GM23338 (cell line): ENCODE results near the gene RGL1. TPM values are rescaled to one million over a fixed set of nuclear protein-coding genes. Genes with fewer than 3 reads are reported as not detected.

Source experiments
- ATAC-seq: fragments of 200-7000 bp; cut with Tn5 transposase; 3 replicates; pipeline ENCODE4 v1.9.1; 2020
- DNase-seq: peaks from one replicate; pipeline ENCODE4 v3.0.0-alpha.2; 2015; ENCODE audit warnings: low spot score
- H2AFZ ChIP-seq: fragments of 200-600 bp; sonication (generic); 2 replicates; pipeline ENCODE4 v1.8.0; 2016; ENCODE audit warnings: antibody characterized with exemption, mild to moderate bottlenecking, moderate library complexity
- H3F3A ChIP-seq: fragments of 200-600 bp; sonication (generic); replicated peaks from 2 replicates; pipeline ENCODE4 v1.8.0; 2017; ENCODE audit warnings: antibody characterized with exemption, mixed run types, low read depth
- H3K27ac ChIP-seq: fragments of 200-600 bp; sonication (generic); 2 replicates; pipeline ENCODE4 v1.6.1; 2016; ENCODE audit warnings: low read depth
- H3K27me3 ChIP-seq: fragments of 200-600 bp; sonication (generic); 2 replicates; pipeline ENCODE4 v1.8.0; 2016; ENCODE audit warnings: mild to moderate bottlenecking, mixed run types, moderate library complexity; ENCODE audit not compliant: insufficient read depth
- H3K36me3 ChIP-seq: fragments of 200-600 bp; sonication (generic); 2 replicates; pipeline ENCODE4 v1.8.0; 2016; ENCODE audit warnings: mild to moderate bottlenecking; ENCODE audit not compliant: insufficient read depth
- H3K4me1 ChIP-seq: fragments of 200-600 bp; sonication (generic); 2 replicates; pipeline ENCODE4 v1.8.0; 2016; ENCODE audit warnings: mild to moderate bottlenecking, moderate library complexity; ENCODE audit not compliant: insufficient read depth
- H3K4me2 ChIP-seq: fragments of 200-600 bp; sonication (generic); 2 replicates; pipeline ENCODE4 v1.7.1; 2017; ENCODE audit warnings: mixed run types
- H3K4me3 ChIP-seq: fragments of 200-600 bp; sonication (generic); 2 replicates; pipeline ENCODE4 v1.6.1; 2016; ENCODE audit warnings: mixed run types
- H3K79me2 ChIP-seq: fragments of 200-600 bp; sonication (generic); replicated peaks from 2 replicates; pipeline ENCODE4 v1.8.0; 2017; ENCODE audit warnings: mild to moderate bottlenecking; ENCODE audit not compliant: insufficient read depth
- H3K9me2 ChIP-seq: fragments of 200-600 bp; sonication (generic); 2 replicates; pipeline ENCODE4 v1.8.0; 2017; ENCODE audit not compliant: insufficient read depth
- H4K20me1 ChIP-seq: fragments of 200-600 bp; sonication (generic); replicated peaks from 2 replicates; pipeline ENCODE4 v1.8.0; 2017; ENCODE audit warnings: mild to moderate bottlenecking; ENCODE audit not compliant: insufficient read depth
- H3K27ac Mint-ChIP-seq: 2 replicates; pipeline ENCODE4 v1.8.0; 2020; ENCODE audit warnings: inconsistent platforms, mild to moderate bottlenecking, moderate library complexity, mixed read lengths
- H3K27me3 Mint-ChIP-seq: 3 replicates; pipeline ENCODE4 v1.8.0; 2022; ENCODE audit warnings: low read depth, mild to moderate bottlenecking, moderate library complexity, mixed read lengths, inconsistent platforms; ENCODE audit not compliant: insufficient read depth, poor library complexity
- H3K36me3 Mint-ChIP-seq: 3 replicates; pipeline ENCODE4 v1.8.0; 2021; ENCODE audit warnings: low read depth, mild to moderate bottlenecking, inconsistent platforms, moderate library complexity, mixed read lengths
- H3K4me1 Mint-ChIP-seq: 3 replicates; pipeline ENCODE4 v1.8.0; 2020; ENCODE audit warnings: mild to moderate bottlenecking, inconsistent platforms, mixed read lengths
- H3K4me3 Mint-ChIP-seq: 3 replicates; pipeline ENCODE4 v1.8.0; 2021; ENCODE audit warnings: moderate library complexity, mild to moderate bottlenecking, inconsistent platforms, mixed read lengths
- H3K9me3 Mint-ChIP-seq: 3 replicates; pipeline ENCODE4 v1.8.0; 2020; ENCODE audit warnings: moderate library complexity, mild to moderate bottlenecking, inconsistent platforms, mixed read lengths
- CREB1 ChIP-seq: fragments of 250-450 bp; sonication (Bioruptor Pico); IDR thresholded peaks from 2 replicates; pipeline ENCODE4 v1.5.0; 2020; ENCODE audit warnings: low read depth, mild to moderate bottlenecking, moderate library complexity
- CTCF ChIP-seq, 2 experiments: fragments of 200-600 bp in 1 of 2; sonication (generic) in 1 of 2; conservative IDR thresholded peaks; 2 replicates each; pipeline versions ENCODE4 v1.5.1 to v1.6.1; 2016 to 2017; ENCODE audit warnings: antibody characterized with exemption in 2 of 2, low read depth in 2 of 2, mild to moderate bottlenecking in 2 of 2, moderate library complexity in 1 of 2
- ETS1 ChIP-seq: IDR thresholded peaks from 2 replicates; pipeline ENCODE4 v1.6.1; 2016; ENCODE audit warnings: antibody characterized with exemption
- EZH2 ChIP-seq: fragments of 200-600 bp; sonication (generic); IDR thresholded peaks from one replicate; pipeline ENCODE4 v1.8.0; 2017; ENCODE audit warnings: antibody characterized with exemption, mild to moderate bottlenecking, low read depth; ENCODE audit not compliant: unreplicated experiment
- EZH2phosphoT487 ChIP-seq: fragments of 200-600 bp; sonication (generic); IDR thresholded peaks from one replicate; pipeline ENCODE4 v1.8.1; 2018; ENCODE audit warnings: antibody characterized with exemption; ENCODE audit not compliant: unreplicated experiment
- JUNB ChIP-seq: IDR thresholded peaks from one replicate; pipeline ENCODE4 v1.6.1; 2016; ENCODE audit warnings: antibody characterized with exemption; ENCODE audit not compliant: unreplicated experiment
- NANOG ChIP-seq: IDR thresholded peaks from 2 replicates; pipeline ENCODE4 v1.6.1; 2016; ENCODE audit warnings: antibody characterized with exemption, borderline replicate concordance
- POLR2AphosphoS5 ChIP-seq: IDR thresholded peaks from 2 replicates; pipeline ENCODE4 v1.6.1; 2016; ENCODE audit warnings: antibody characterized with exemption, low read depth
- REST ChIP-seq: IDR thresholded peaks from one replicate; pipeline ENCODE4 v1.6.1; 2018; ENCODE audit warnings: antibody characterized with exemption; ENCODE audit not compliant: unreplicated experiment
- STAT1 ChIP-seq: IDR thresholded peaks from one replicate; pipeline ENCODE4 v1.6.1; 2016; ENCODE audit warnings: antibody characterized with exemption; ENCODE audit not compliant: unreplicated experiment
- ZNF114 ChIP-seq: fragments of 250-450 bp; sonication (Bioruptor Pico); IDR thresholded peaks from 2 replicates; pipeline ENCODE4 v1.5.0; 2020; ENCODE audit warnings: mild to moderate bottlenecking, moderate library complexity
- ZNF331 ChIP-seq: fragments of 250-450 bp; sonication (Bioruptor Pico); IDR thresholded peaks from 2 replicates; pipeline ENCODE4 v1.5.0; 2020; ENCODE audit warnings: low read depth, mild to moderate bottlenecking, moderate library complexity
- ZNF462 ChIP-seq: fragments of 250-450 bp; sonication (Bioruptor Pico); IDR thresholded peaks from 2 replicates; pipeline ENCODE4 v1.5.0; 2020; ENCODE audit warnings: mild to moderate bottlenecking, moderate library complexity
- polyA plus RNA-seq: library from polyadenylated mRNA; unstranded; fragments of >200 nt; fragmentation: Nextera tagmentation; extraction: Ambion mirVana; gene quantifications from 2 replicates; pipeline ENCODE4 v1.2.1, GENCODE V29; 2016
- total RNA-seq: library from RNA; depleted of rRNA; stranded (reverse); fragments of >200 nt; shearing (Covaris generic); gene quantifications from 2 replicates; pipeline ENCODE4 v1.2.3, GENCODE V29; 2014

The RGL1 gene
- total and polyA plus RNA-seq, 2 experiments from 2014 or later, result 0.91 to 2.6 TPM

- no peak for TF ChIP-seq ETS1
- no peak for TF ChIP-seq STAT1
- TF ChIP-seq ZNF114 (CRISPR knock-in tag), result no peak
- TF ChIP-seq POLR2AphosphoS5, result no peak
- no peak for TF ChIP-seq ZNF331 (CRISPR knock-in tag)
- TF ChIP-seq EZH2, result no peak
- TF ChIP-seq JUNB, result no peak
- no peak for TF ChIP-seq REST
- no peak for TF ChIP-seq EZH2phosphoT487
- TF ChIP-seq ZNF462 (CRISPR knock-in tag), result no peak
- TF ChIP-seq NANOG, result no peak
- no peak for TF ChIP-seq CTCF (conservative IDR thresholded peaks at IDR 0.05; ENCODE audit: low read depth in 2 of 2)
- no peak for TF ChIP-seq CREB1 (CRISPR knock-in tag)
- H3F3A ChIP-seq, result no peaks in the 10 kb centered on the region
- no peak overlapping the region for H3K4me3 ChIP-seq
- H3K27ac ChIP-seq, result no peak overlapping the region
- DNase-seq (no peak), ATAC-seq (no peak)
- H3K4me2 ChIP-seq, result no peak overlapping the region
- H3K4me3 Mint-ChIP-seq, result no peak overlapping the region
- H3K4me1 Mint-ChIP-seq, result peaks cover 27% of the 10 kb centered on the region
- no peaks in the 10 kb centered on the region for H3K36me3 ChIP-seq
- H3K36me3 Mint-ChIP-seq, result no peaks in the 10 kb centered on the region
- H4K20me1 ChIP-seq, result no peaks in the 10 kb centered on the region
- peaks cover 8% of the 10 kb centered on the region; the same call in 1 of the 2 replicates for H3K9me2 ChIP-seq
- no peaks in the 10 kb centered on the region for H3K27me3 ChIP-seq
- H3K9me3 Mint-ChIP-seq, result no peaks in the 10 kb centered on the region
- peaks cover 11% of the 10 kb centered on the region; the same call in 1 of the 2 replicates for H3K4me1 ChIP-seq
- H2AFZ ChIP-seq, result no peak overlapping the region
- H3K27ac Mint-ChIP-seq, result no peak overlapping the region
- H3K27me3 Mint-ChIP-seq, result no peaks in the 10 kb centered on the region
- H3K79me2 ChIP-seq, result no peaks in the 10 kb centered on the region
These were observed 79.6 kb downstream of the RGL1 start for GRCh38 chr1:183884526-183884925.
